Measurements from ENCODE around the gene CYP11A1. TPM values are rescaled to one million over a fixed set of nuclear protein-coding genes. Genes with fewer than 3 reads are reported as not detected.

Gene CYP11A1
- total and polyA plus RNA-seq, 4 donors, result 0.15 to 0.97 (median 0.69) TPM

- Histone ChIP-seq H3K27ac (ENCODE audit: low read depth in 1 of 2, low read length in 1 of 2) (peak overlapping the region; percentile 26 to 71), H3K9ac (ENCODE audit: insufficient read depth in 1 of 2, low read length in 2 of 2) (no peak overlapping the region), H3K9me3 (ENCODE audit: control insufficient read depth in 4 of 4, insufficient read depth in 3 of 4, low read length in 3 of 4) (peaks cover 0 to 2% (median 0%) of the 10 kb centered on the region in 4 donors), H3K36me3 (ENCODE audit: control insufficient read depth in 4 of 4, insufficient read depth in 4 of 4, low read length in 4 of 4) (no peaks in the 10 kb centered on the region), H3K4me1 (ENCODE audit: control insufficient read depth in 5 of 5, insufficient read depth in 5 of 5, low read length in 5 of 5) (peaks cover 0 to 27% (median 4%) of the 10 kb centered on the region in 5 donors), H3K27me3 (ENCODE audit: control insufficient read depth in 3 of 3, insufficient read depth in 3 of 3, low read length in 2 of 3) (no peaks in the 10 kb centered on the region), H3K4me3 (no peak overlapping the region)
- peak; percentile 81 to 86 (median 83) for DNase-seq
- TF ChIP-seq CTCF (IDR thresholded peaks at IDR 0.05; ENCODE audit: control extremely low read depth, extremely low read depth), result no peak
- ATAC-seq (ENCODE audit: insufficient read depth, low FRiP score), result no peak
- 52 to 53% methylated on average over 6 to 8 of the region's 8 CpGs for WGBS, 2 donors
Measured at GRCh38 chr15:74317820-74318375, 49.5 kb downstream of the CYP11A1 start.

DNA sequence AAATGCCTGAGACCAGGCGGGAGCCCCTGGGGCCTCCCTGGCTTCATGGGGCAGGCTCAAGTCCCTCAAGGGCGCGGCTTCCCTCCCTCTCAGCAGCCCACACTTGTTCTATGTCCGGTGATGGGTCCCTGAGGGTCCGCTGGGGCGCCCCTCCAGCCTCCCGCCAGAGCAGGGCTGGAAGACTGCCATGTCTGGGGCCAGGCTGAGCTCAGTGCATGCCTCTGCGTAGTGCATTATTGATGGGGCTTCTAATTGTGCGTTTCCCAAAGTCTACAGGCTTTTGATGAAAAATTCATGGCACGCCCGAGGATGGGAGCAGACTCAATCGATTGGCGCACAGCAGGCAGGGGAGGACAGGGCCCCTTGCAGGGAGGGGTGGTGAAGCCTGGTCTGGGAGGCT is 51.3 kb downstream of the CYP11A1 start:
- Histone ChIP-seq H3K36me3 (ENCODE audit: control insufficient read depth in 4 of 4, insufficient read depth in 4 of 4, low read length in 4 of 4) (no peaks in the 10 kb centered on the region), H3K9me3 (ENCODE audit: control insufficient read depth in 4 of 4, insufficient read depth in 3 of 4, low read length in 3 of 4) (no peaks in the 10 kb centered on the region), H3K4me1 (ENCODE audit: control insufficient read depth in 5 of 5, insufficient read depth in 5 of 5, low read length in 5 of 5) (peaks cover 0 to 32% (median 4%) of the 10 kb centered on the region in 5 donors), H3K9ac (ENCODE audit: insufficient read depth in 1 of 2, low read length in 2 of 2) (no peak overlapping the region), H3K27ac (ENCODE audit: low read depth in 1 of 2, low read length in 1 of 2) (no peak overlapping the region), H3K4me3 (no peak overlapping the region), H3K27me3 (ENCODE audit: control insufficient read depth in 3 of 3, insufficient read depth in 3 of 3, low read length in 2 of 3) (no peaks in the 10 kb centered on the region)
- DNase-seq (peak in 2 of 3 donors; percentile 37 to 44), ATAC-seq (ENCODE audit: insufficient read depth, low FRiP score) (no peak)
- WGBS, 2 donors, result 56 to 60% methylated on average over 13 of the region's 13 CpGs
- no peak for TF ChIP-seq CTCF (IDR thresholded peaks at IDR 0.05; ENCODE audit: control extremely low read depth, extremely low read depth)

DNA sequence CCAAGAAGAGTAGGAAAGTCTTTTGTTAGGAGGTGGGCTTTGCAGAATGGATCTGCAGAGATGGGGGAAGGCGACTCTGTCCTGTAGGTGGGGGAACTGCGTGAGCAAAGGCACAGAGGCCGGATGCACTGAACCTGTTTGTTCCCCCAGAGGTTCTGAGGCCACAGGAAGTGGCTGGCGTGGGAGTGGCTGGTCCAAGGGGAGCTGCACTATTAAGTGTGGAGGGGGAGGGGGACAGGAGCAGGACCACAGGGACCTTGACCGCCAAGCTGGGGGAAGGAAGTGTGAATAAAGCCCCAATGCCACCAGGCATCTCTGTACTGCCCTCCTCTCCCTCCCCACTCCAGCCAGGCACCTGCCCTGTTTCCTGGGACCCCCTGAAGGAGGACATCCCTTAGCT is 51.8 kb downstream of the CYP11A1 start:
- Histone ChIP-seq H3K36me3 (ENCODE audit: control insufficient read depth in 4 of 4, insufficient read depth in 4 of 4, low read length in 4 of 4) (no peaks in the 10 kb centered on the region), H3K9me3 (ENCODE audit: control insufficient read depth in 4 of 4, insufficient read depth in 3 of 4, low read length in 3 of 4) (no peaks in the 10 kb centered on the region), H3K4me3 (no peak overlapping the region), H3K27ac (ENCODE audit: low read depth in 1 of 2, low read length in 1 of 2) (no peak overlapping the region), H3K27me3 (ENCODE audit: control insufficient read depth in 3 of 3, insufficient read depth in 3 of 3, low read length in 2 of 3) (no peaks in the 10 kb centered on the region), H3K9ac (ENCODE audit: insufficient read depth in 1 of 2, low read length in 2 of 2) (no peak overlapping the region), H3K4me1 (ENCODE audit: control insufficient read depth in 5 of 5, insufficient read depth in 5 of 5, low read length in 5 of 5) (peaks cover 0 to 32% (median 4%) of the 10 kb centered on the region in 5 donors)
- DNase-seq (peak in 1 of 3 donors; percentile 40), ATAC-seq (ENCODE audit: insufficient read depth, low FRiP score) (no peak)
- WGBS, 2 donors, result 13 to 39% methylated on average over 5 of the region's 5 CpGs
- TF ChIP-seq CTCF (IDR thresholded peaks at IDR 0.05; ENCODE audit: control extremely low read depth, extremely low read depth), result no peak
